ENCODE data around the gene PLD6. TPM values are rescaled to one million over a fixed set of nuclear protein-coding genes. Genes with fewer than 3 reads are reported as not detected.

Gene PLD6
- total RNA-seq, 3 donors from 2014 or later (not counting 1 experiment from before 2014, with no cell fraction given) = 0.45 to 1.7 (median 0.84) TPM

DNA sequence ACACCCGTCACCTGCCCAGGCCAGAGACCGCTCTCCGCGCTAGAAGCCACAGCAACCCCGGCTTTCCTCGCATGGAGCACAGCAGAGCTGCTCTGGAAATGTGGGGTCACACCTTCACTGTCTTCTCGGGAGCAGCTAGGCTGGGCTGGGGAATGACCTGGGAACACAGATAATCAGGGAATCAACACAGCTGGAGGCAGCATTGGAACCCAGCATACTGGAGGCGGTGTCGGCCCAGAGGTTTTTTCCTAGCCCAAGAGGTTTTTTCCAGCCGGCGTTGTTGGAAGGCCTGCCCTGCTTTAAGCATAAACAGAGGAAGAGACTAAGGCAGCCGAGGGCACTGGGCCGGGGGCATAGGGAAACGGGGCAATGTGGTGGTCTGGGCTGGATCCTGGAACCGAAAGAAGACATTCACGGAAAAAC lies 791 bp upstream of the PLD6 start:
- intact Hi-C loops (cut with micrococcal nuclease) = loop anchor here (1.0 to 10.0 kb wide), 3 partner anchors 30 to 95 kb away; partner anchors contain the start of genes FLCN and NT5M
- Mint-ChIP-seq H3K4me1 (peaks cover 22 to 41% of the 10 kb centered on the region in 2 donors), H3K9me3 (no peaks in the 10 kb centered on the region), H3K27ac (peak overlapping the region; percentile 61 to 87), H3K4me3 (peak overlapping the region; percentile 65), H3K36me3 (no peaks in the 10 kb centered on the region), H3K27me3 (ENCODE audit: low read depth in 2 of 2) (no peaks in the 10 kb centered on the region)
- no peak overlapping the region for H3K4me3 ChIP-seq (ENCODE audit: low read length)
- ATAC-seq (no peak), DNase-seq (no peak)
- peaks cover 43% of the 10 kb centered on the region for H3K4me1 ChIP-seq (ENCODE audit: control insufficient read depth, insufficient read depth, low read length)
- H3K27ac ChIP-seq (ENCODE audit: low read length) = peak overlapping the region; percentile 56
- WGBS (ENCODE audit: insufficient coverage) = 78% methylated on average over 16 of the region's 16 CpGs
- TF ChIP-seq CTCF (IDR thresholded peaks at IDR 0.05) = no peak
- no peaks in the 10 kb centered on the region for H3K9me3 ChIP-seq (ENCODE audit: control insufficient read depth, insufficient read depth, low read length)
- H3K36me3 ChIP-seq (ENCODE audit: control insufficient read depth, insufficient read depth, low read length) = peaks cover 2% of the 10 kb centered on the region
- no peaks in the 10 kb centered on the region for H3K27me3 ChIP-seq (ENCODE audit: control insufficient read depth, insufficient read depth, low read length)

- DNase-seq (peak in 1 of 2 donors; percentile 80), ATAC-seq (peak; percentile 22 to 40 (median 24))
- Mint-ChIP-seq H3K4me1 (peaks cover 22 to 41% of the 10 kb centered on the region in 2 donors), H3K27me3 (ENCODE audit: low read depth in 2 of 2) (no peaks in the 10 kb centered on the region), H3K36me3 (no peaks in the 10 kb centered on the region), H3K27ac (peak overlapping the region; percentile 23 to 87), H3K9me3 (no peaks in the 10 kb centered on the region), H3K4me3 (peak overlapping the region; percentile 80)
- Histone ChIP-seq H3K36me3 (ENCODE audit: control insufficient read depth, insufficient read depth, low read length) (peaks cover 2% of the 10 kb centered on the region), H3K27ac (ENCODE audit: low read length) (peak overlapping the region; percentile 55), H3K9me3 (ENCODE audit: control insufficient read depth, insufficient read depth, low read length) (no peaks in the 10 kb centered on the region), H3K4me1 (ENCODE audit: control insufficient read depth, insufficient read depth, low read length) (peaks cover 43% of the 10 kb centered on the region), H3K27me3 (ENCODE audit: control insufficient read depth, insufficient read depth, low read length) (no peaks in the 10 kb centered on the region), H3K4me3 (ENCODE audit: low read length) (peak overlapping the region; percentile 53)
- intact Hi-C loops (cut with micrococcal nuclease) = loop anchor here (1.0 to 10.0 kb wide), 3 partner anchors 32 to 97 kb away; partner anchors contain the start of genes FLCN and NT5M
- no peak for TF ChIP-seq CTCF (IDR thresholded peaks at IDR 0.05)
- WGBS (ENCODE audit: insufficient coverage) = 14% methylated on average over 70 of the region's 70 CpGs
These were observed 587 bp downstream of the PLD6 start for GRCh38 chr17:17205368-17206123.

DNA sequence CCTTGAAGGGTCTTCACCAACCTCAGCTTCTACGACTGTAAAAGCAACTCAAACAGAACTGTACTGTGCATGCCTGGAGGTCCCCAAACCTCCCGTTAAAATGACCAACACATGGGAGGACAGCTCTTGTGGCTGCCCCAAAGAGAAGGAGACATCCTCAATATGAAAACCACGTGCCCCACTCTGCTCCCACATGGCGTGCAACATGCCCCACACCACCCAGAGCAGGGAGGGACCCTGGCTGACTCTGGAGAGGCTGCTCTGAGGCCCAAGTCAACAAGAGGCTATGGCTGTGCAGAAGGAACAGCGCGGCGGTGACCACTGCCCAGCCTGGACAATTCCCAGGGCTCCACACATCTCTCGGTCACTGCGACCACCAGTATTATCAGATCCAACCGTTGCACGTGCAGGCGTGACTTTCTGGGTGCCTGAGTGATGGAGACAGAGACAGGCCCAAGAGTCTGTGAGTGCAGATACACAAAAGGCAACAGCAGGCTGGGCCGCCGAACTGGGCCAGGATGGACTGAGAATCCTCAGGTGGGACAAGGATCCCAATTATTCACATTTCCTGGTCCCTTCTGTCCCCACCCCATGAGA lies 1.4 kb downstream of the PLD6 start:
- TF ChIP-seq CTCF (IDR thresholded peaks at IDR 0.05) = no peak
- no peaks in the 10 kb centered on the region for H3K27me3 Mint-ChIP-seq (ENCODE audit: low read depth in 2 of 2)
- DNase-seq (no peak), ATAC-seq (no peak)
- peak overlapping the region; percentile 80 for H3K4me3 Mint-ChIP-seq
- peaks cover 43% of the 10 kb centered on the region for H3K4me1 ChIP-seq (ENCODE audit: control insufficient read depth, insufficient read depth, low read length)
- peaks cover 22 to 41% of the 10 kb centered on the region in 2 donors for H3K4me1 Mint-ChIP-seq
- no peaks in the 10 kb centered on the region for H3K27me3 ChIP-seq (ENCODE audit: control insufficient read depth, insufficient read depth, low read length)
- peaks cover 2% of the 10 kb centered on the region for H3K36me3 ChIP-seq (ENCODE audit: control insufficient read depth, insufficient read depth, low read length)
- H3K9me3 ChIP-seq (ENCODE audit: control insufficient read depth, insufficient read depth, low read length) = no peaks in the 10 kb centered on the region
- H3K27ac ChIP-seq (ENCODE audit: low read length) = peak overlapping the region; percentile 45
- no peaks in the 10 kb centered on the region for H3K9me3 Mint-ChIP-seq
- H3K36me3 Mint-ChIP-seq = no peaks in the 10 kb centered on the region
- WGBS (ENCODE audit: insufficient coverage) = 74% methylated on average over 14 of the region's 14 CpGs
- intact Hi-C loops (cut with micrococcal nuclease) = loop anchor here (5.0 to 10.0 kb wide), 2 partner anchors 90 to 98 kb away; partner anchors contain the start of gene NT5M
- peak overlapping the region; percentile 53 for H3K4me3 ChIP-seq (ENCODE audit: low read length)
- H3K27ac Mint-ChIP-seq = peak overlapping the region; percentile 23 to 87

All from natural killer cell (primary cell).